NCI-H526 (cell line): Measurements from ENCODE around the gene RILPL2.
"Not testable (repeated sequence)": the region's sequence is repeated elsewhere in the genome, so short reads cannot be mapped to it uniquely, and the experiment has no call there.

Source experiments
- DNase-seq, 2 experiments: peaks; one replicate each; lab custom pipeline; 2025; lab: John Stamatoyannopoulos, UW

RILPL2 gene

DNA sequence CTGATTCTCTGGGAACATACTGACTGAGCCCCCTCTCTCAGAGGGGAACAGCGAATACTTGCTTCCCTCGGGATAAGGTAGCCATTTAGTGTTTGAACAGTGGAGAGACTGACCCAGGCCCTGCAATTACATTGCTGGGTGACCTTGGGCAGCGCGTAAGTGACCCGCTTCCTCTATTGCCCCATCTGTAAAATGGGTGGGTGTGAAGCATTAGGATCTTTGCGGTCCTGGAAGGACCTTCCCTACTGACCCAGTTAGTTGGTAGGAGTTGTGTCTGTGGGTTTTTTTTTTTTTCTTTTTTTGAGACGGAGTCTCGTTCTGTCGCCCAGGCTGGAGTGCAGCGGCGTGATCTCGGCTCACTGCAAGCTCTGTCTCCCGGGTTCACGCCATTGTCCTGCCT lies 53.8 kb downstream of the RILPL2 start:
- DNase-seq: no peak

DNA sequence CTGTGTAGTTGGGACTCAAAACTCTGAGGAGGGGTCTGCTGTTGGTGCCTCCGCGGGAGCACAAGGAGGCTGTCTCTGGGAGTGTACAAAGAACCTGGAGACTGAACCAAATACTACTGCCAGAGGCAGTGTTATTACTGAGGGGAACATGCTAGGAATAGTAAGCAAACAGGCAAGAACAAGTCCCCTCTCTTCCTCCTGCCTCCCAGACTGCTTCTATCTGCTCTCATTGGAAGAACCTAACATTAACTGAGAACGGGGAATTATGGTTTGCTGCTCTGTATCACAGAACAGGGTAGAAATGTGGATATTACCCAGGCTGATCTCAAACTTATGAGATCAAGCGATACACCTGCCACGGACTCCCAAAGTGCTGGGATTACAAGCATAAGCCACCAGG lies 57.1 kb downstream of the RILPL2 start:
- no peak for DNase-seq

DNA sequence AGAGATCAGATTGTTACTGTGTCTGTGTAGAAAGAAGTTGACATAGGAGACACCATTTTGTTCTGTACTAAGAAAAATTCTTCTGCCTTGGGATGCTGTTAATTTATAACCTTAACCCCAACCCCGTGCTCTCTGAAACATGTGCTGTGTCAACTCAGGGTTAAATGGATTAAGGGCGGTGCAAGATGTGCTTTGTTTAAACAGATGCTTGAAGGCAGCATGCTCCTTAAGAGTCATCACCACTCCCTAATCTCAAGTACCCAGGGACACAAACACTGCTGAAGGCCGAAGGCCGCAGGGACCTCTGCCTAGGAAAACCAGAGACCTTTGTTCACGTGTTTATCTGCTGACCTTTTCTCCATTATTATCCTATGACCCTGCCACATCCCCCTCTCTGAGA lies 64.1 kb downstream of the RILPL2 start:
- not testable (repeated sequence) for DNase-seq

DNA sequence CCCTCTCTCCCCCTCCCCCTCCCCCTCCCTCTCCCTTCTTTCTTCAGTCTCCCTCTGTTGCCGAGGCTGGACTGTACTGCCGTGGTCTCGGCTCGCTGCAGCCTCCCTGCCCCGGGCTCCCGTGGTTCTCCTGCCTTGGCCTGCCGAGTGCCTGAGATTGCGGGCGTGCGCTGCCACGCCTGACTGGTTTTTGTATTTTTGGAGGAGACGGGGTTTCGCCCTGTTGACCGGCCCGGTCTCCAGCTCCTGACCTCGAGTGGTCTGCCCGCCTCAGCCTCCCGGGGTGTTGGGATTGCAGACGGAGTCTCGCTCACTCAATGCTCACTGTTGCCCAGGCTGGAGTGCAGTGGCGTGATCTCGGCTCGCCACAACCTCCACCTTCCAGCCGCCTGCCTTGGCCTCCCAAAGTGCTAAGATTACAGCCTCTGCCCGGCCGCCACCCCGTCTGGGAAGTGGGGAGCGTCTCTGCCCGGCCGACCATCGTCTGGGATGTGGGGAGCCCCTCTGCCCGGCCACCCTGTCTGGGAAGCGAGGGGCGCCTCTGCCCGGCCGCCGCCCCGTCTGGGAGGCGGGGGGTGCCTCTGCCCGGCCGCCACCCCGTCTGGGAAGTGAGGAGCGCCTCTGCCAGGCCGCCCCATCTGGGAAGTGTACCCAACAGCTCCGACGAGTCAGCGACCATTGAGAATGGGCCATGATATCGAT lies 64.7 kb downstream of the RILPL2 start:
- DNase-seq: not testable (repeated sequence)

DNA sequence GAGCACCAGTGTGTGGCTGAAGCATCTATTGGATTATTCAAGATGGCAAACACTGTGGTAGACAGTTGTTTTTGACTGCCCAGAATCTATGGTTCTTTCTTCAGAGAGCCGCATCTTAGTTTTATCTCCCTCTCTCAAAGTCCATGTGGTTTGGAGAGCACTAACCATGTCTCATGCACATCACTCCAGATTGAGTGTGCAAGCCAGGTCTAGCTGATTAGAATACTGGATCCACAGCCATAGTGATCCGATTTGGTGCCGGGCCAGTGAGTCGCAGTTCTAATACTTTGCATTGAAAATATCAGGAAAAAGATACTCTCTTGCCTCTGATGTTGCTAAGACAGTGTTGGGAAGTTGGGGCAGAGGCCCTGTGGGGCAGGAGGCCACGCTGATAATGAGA lies 67.3 kb downstream of the RILPL2 start:
- DNase-seq: no peak

DNA sequence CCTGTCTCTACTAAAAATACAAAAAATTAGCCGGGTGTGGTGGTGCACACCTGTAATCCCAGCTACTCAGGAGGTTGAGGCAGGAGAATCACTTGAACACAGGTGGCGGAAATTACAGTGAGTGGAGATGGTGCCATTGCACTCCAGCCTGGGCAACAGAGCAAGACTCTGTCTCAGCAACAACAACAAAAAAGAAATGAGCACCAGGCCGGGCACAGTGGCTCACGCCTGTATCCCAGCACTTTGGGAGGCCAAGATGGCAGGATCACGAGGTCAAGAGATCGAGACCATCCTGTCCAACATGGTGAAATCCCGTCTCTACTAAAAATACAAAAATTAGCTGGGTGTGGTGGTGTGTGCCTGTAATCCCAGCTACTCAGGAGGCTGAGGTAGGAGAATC lies 68.1 kb downstream of the RILPL2 start:
- DNase-seq: not testable (repeated sequence)

DNA sequence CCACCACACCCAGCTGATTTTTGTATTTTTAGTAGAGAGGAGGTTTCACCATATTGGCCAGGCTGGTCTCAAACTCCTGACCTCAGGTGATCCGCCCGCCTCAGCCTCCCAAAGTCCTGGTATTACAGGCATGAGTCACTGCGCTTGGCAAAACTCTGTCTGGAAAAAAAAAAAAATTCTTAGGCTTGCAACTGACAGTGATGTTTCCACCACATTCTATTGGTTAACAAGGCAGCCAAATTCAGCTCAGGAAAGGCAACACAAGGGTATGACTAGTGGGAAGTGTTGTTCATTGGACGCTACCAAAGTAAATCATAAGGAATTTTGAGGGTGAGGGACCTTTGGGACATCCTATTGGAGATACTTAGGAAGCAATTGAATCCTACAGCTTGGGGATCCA lies 69.0 kb downstream of the RILPL2 start:
- DNase-seq: no peak
